Endodermal cell (in vitro differentiated cells): ENCODE measurements around the gene ERBB4. TPM values are rescaled to one million over a fixed set of nuclear protein-coding genes. Genes with fewer than 3 reads are reported as not detected.

Experiments
- DNase-seq: peaks from one replicate; pipeline ENCODE4 v3.0.0-alpha.2; 2017
- H3K27ac ChIP-seq: 2 replicates; pipeline ENCODE4 v1.5.1; 2013; ENCODE audit warnings: mild to moderate bottlenecking, low read depth, low read length, moderate library complexity
- H3K27me3 ChIP-seq: 2 replicates; pipeline ENCODE4 v1.6.1; 2013; ENCODE audit warnings: mild to moderate bottlenecking, low read length, moderate library complexity; ENCODE audit not compliant: insufficient read depth, control insufficient read depth, poor library complexity, severe bottlenecking
- H3K36me3 ChIP-seq: 2 replicates; pipeline ENCODE4 v1.7.0; 2013; ENCODE audit warnings: mild to moderate bottlenecking, low read length, moderate library complexity; ENCODE audit not compliant: control insufficient read depth, insufficient read depth
- H3K4me1 ChIP-seq: one replicate; pipeline ENCODE4 v1.7.0; 2013; ENCODE audit warnings: low read length; ENCODE audit not compliant: control insufficient read depth, insufficient read depth
- H3K4me3 ChIP-seq: 2 replicates; pipeline ENCODE4 v1.5.1; 2013; ENCODE audit warnings: mild to moderate bottlenecking, low read length, moderate library complexity
- H3K9ac ChIP-seq: 2 replicates; pipeline ENCODE4 v1.6.1; 2013; ENCODE audit warnings: mild to moderate bottlenecking, low read length, moderate library complexity; ENCODE audit not compliant: poor library complexity, severe bottlenecking; ENCODE audit errors: extremely low read depth
- H3K9me3 ChIP-seq: 2 replicates; pipeline ENCODE4 v1.6.1; 2013; ENCODE audit warnings: mild to moderate bottlenecking, low read length, moderate library complexity; ENCODE audit not compliant: control insufficient read depth
- H3K27ac Mint-ChIP-seq: 2 replicates; pipeline ENCODE4 v1.8.0; 2020; ENCODE audit warnings: mixed read lengths
- H3K27me3 Mint-ChIP-seq: 2 replicates; pipeline ENCODE4 v1.8.0; 2021; ENCODE audit warnings: mild to moderate bottlenecking, mixed read lengths; ENCODE audit not compliant: insufficient read depth
- H3K36me3 Mint-ChIP-seq: 2 replicates; pipeline ENCODE4 v1.8.0; 2020; ENCODE audit warnings: low read depth, mixed read lengths
- H3K4me1 Mint-ChIP-seq: 2 replicates; pipeline ENCODE4 v1.8.0; 2020; ENCODE audit warnings: mixed read lengths
- H3K4me3 Mint-ChIP-seq: 2 replicates; pipeline ENCODE4 v1.8.0; 2020; ENCODE audit warnings: mild to moderate bottlenecking, moderate library complexity, mixed read lengths
- H3K9me3 Mint-ChIP-seq: 2 replicates; pipeline ENCODE4 v1.8.0; 2020; ENCODE audit warnings: mild to moderate bottlenecking, mixed read lengths
- CTCF ChIP-seq: fragments of 200-600 bp; sonication (generic); conservative IDR thresholded peaks from 2 replicates; pipeline ENCODE4 v1.5.0; 2021; ENCODE audit warnings: antibody characterized with exemption, mild to moderate bottlenecking
- WGBS, 2 experiments: methylation state at CpG; one replicate each; pipeline versions ENCODE4 v1.1.5 to v1.1.7; 2013; ENCODE audit warnings: missing lambda C conversion rate in 2 of 2, mixed read lengths in 1 of 2; ENCODE audit not compliant: insufficient coverage in 1 of 2, insufficient read length in 1 of 2; 5-methylcytosine and 5-hydroxymethylcytosine counted together
- total RNA-seq, 2 donors: library from RNA; stranded (reverse); fragmentation: NEBNext Ultra II Directional in 1 of 2; extraction: Animal tissue kit (Norgen Biotek cat#: 25700) in 1 of 2; gene quantifications; 2 replicates in 1 of 2; 3 replicates in 1 of 2; pipeline ENCODE4 v1.2.1, GENCODE V29; 2021

Gene ERBB4
- total RNA-seq, 2 donors from 2014 or later = 154 to 158 TPM

DNA sequence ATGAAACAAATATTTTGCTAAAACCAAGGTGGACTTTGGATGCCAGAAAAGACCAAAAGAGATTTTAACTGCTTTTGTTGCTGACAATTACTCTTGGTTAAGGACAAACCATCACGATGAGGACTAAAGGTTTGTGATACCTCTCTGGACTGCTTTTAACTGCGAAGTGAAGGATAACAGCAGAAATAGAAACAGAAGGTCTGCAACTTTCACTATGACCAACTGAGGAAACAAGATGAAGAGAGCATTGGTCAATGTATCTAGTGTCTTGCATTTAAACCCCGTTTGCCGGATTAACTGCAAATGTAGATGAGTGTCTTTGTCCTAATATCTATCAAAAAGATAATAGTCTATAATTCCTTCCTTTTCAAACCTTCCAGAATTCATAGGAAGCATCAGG lies 541.7 kb downstream of the ERBB4 start:
- Mint-ChIP-seq H3K36me3 (no peaks in the 10 kb centered on the region), H3K9me3 (no peaks in the 10 kb centered on the region), H3K4me1 (no peaks in the 10 kb centered on the region), H3K27me3 (no peaks in the 10 kb centered on the region), H3K27ac (no peak overlapping the region), H3K4me3 (no peak overlapping the region)
- DNase-seq = no peak
- H3K4me3 ChIP-seq = no peak overlapping the region
- TF ChIP-seq CTCF = no peak
- no peak overlapping the region for H3K27ac ChIP-seq
- no peaks in the 10 kb centered on the region for H3K36me3 ChIP-seq
- 73 to 96% methylated on average over 2 to 4 of the region's 4 CpGs for WGBS, 2 experiments
- H3K27me3 ChIP-seq = no peaks in the 10 kb centered on the region
- no peaks in the 10 kb centered on the region for H3K4me1 ChIP-seq
- H3K9me3 ChIP-seq = no peaks in the 10 kb centered on the region
- H3K9ac ChIP-seq = no peak overlapping the region

GRCh38 chr2:211994806-211995205 lies 543.8 kb downstream of the ERBB4 start:
- Mint-ChIP-seq H3K36me3 (no peaks in the 10 kb centered on the region), H3K4me3 (no peak overlapping the region), H3K9me3 (no peaks in the 10 kb centered on the region), H3K27ac (no peak overlapping the region), H3K4me1 (no peaks in the 10 kb centered on the region), H3K27me3 (no peaks in the 10 kb centered on the region)
- H3K4me1 ChIP-seq = no peaks in the 10 kb centered on the region
- H3K9me3 ChIP-seq = no peaks in the 10 kb centered on the region
- no peak overlapping the region for H3K4me3 ChIP-seq
- no peak for DNase-seq
- WGBS, 2 experiments = 87 to 100% methylated on average over 1 to 2 of the region's 2 CpGs
- TF ChIP-seq CTCF = no peak
- H3K27ac ChIP-seq = no peak overlapping the region
- H3K9ac ChIP-seq = no peak overlapping the region
- no peaks in the 10 kb centered on the region for H3K27me3 ChIP-seq
- H3K36me3 ChIP-seq = no peaks in the 10 kb centered on the region

DNA sequence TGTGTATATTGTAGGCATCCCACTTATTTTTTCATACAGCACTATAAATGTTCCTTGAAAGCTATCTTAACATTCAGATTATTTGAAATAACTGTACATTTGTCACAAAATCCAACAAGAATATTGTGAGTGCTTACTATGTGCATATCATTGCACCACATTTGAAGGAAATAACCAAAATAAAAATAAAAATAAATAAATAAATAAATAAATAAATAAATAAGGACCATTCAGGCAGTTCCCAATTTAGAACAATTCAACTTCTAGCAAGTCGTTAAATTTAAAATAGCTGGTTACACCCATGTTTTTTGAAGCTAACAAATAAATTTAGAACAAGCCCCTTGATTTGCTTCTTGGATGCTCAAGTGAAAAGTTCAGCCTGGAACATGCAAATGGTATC lies 548.3 kb downstream of the ERBB4 start:
- Mint-ChIP-seq H3K9me3 (no peaks in the 10 kb centered on the region), H3K27ac (no peak overlapping the region), H3K36me3 (no peaks in the 10 kb centered on the region), H3K4me1 (no peaks in the 10 kb centered on the region), H3K4me3 (no peak overlapping the region), H3K27me3 (no peaks in the 10 kb centered on the region)
- no peaks in the 10 kb centered on the region for H3K9me3 ChIP-seq
- no peak overlapping the region for H3K9ac ChIP-seq
- no peak for TF ChIP-seq CTCF
- H3K27ac ChIP-seq = no peak overlapping the region
- H3K4me3 ChIP-seq = no peak overlapping the region
- no peaks in the 10 kb centered on the region for H3K4me1 ChIP-seq
- DNase-seq = no peak
- no peaks in the 10 kb centered on the region for H3K27me3 ChIP-seq
- H3K36me3 ChIP-seq = no peaks in the 10 kb centered on the region
- 94 to 100% methylated on average over 1 of the region's 1 CpG for WGBS, 2 experiments
